ENCODE measurements around the gene GALNTL6. TPM values are rescaled to one million over a fixed set of nuclear protein-coding genes. Genes with fewer than 3 reads are reported as not detected.

Gene GALNTL6
- total and polyA plus RNA-seq, 2 donors (not counting 1 experiment from before 2014, with no cell fraction given) = not detected

DNA sequence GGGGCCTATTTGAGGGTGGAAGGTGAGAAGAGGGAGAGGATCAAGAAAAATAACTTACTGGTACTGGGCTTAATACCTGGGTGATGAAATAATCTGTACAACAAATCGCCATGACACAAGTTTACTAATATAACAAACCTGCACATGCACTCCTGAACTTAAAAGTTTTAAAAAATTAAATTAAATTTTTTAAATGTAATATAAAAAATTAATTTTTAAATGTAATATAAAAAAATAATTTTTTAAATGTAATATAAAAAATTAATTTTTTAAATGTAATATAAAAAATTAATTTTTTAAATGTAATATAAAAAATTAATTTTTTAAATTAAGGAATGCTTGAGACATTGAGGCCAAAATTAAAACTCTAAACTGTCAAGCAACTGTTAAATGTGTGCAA is 1231.1 kb downstream of the GALNTL6 start:
- Histone ChIP-seq H3K79me2 (ENCODE audit: control insufficient read depth, insufficient read depth, low read length) (no peaks in the 10 kb centered on the region), H3K4me3 (replicated peaks in 1 of 4; ENCODE audit: control extremely low read depth in 1 of 4, insufficient read depth in 1 of 4, low read depth in 3 of 4, low read length in 4 of 4) (no peak overlapping the region), H3K4me2 (ENCODE audit: extremely low read depth, insufficient read depth, low read length) (no peak overlapping the region), H3K9ac (ENCODE audit: insufficient read depth, low read length) (no peak overlapping the region), H3K9me3 (ENCODE audit: control insufficient read depth, insufficient read depth, low read depth, low read length) (no peaks in the 10 kb centered on the region), H2AFZ (ENCODE audit: low read length) (no peak overlapping the region), H4K20me1 (ENCODE audit: control insufficient read depth, extremely low read depth, insufficient read depth, low read length) (no peaks in the 10 kb centered on the region), H3K4me1 (ENCODE audit: control insufficient read depth, extremely low read depth, insufficient read depth, low read length) (no peaks in the 10 kb centered on the region), H3K27me3 (ENCODE audit: control insufficient read depth, insufficient read depth, low read length) (no peaks in the 10 kb centered on the region), H3K27ac (ENCODE audit: insufficient read depth, low read length) (no peak overlapping the region), H3K36me3 (ENCODE audit: control insufficient read depth, insufficient read depth, low read length) (no peaks in the 10 kb centered on the region)
- TF ChIP-seq, protein P1, sequence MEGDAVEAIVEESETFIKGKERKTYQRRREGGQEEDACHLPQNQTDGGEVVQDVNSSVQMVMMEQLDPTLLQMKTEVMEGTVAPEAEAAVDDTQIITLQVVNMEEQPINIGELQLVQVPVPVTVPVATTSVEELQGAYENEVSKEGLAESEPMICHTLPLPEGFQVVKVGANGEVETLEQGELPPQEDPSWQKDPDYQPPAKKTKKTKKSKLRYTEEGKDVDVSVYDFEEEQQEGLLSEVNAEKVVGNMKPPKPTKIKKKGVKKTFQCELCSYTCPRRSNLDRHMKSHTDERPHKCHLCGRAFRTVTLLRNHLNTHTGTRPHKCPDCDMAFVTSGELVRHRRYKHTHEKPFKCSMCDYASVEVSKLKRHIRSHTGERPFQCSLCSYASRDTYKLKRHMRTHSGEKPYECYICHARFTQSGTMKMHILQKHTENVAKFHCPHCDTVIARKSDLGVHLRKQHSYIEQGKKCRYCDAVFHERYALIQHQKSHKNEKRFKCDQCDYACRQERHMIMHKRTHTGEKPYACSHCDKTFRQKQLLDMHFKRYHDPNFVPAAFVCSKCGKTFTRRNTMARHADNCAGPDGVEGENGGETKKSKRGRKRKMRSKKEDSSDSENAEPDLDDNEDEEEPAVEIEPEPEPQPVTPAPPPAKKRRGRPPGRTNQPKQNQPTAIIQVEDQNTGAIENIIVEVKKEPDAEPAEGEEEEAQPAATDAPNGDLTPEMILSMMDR (conservative IDR thresholded peaks at IDR 0.05 in 1 of 2, IDR thresholded peaks at IDR 0.05 in 1 of 2; ENCODE audit: low read depth in 1 of 2, low read length in 2 of 2) = no peak
- no peak for TF ChIP-seq EZH2 (IDR thresholded peaks at IDR 0.05; ENCODE audit: low read length, missing control alignments)
- DNase-seq (ENCODE audit: low read depth in 2 of 2) = no peak

DNA sequence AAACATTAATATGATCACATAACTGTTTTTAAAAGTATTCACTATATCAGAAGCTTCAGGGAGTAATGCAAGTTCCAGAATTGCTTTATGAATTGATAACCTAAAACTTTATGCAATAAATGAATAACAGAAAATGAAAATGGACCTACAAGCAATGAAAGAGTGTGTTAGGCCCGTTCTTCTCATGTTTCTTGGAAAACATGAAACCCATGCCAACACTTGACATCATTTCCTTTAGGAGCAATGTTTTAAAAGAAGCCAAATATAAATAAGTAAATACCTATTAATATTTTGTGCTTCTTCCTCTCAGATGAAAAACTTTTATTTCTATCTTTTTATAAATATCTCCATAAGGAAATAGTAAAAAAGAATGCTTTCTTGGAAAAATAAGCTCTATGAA is 1232.4 kb downstream of the GALNTL6 start:
- H4K20me1 ChIP-seq (ENCODE audit: control insufficient read depth, extremely low read depth, insufficient read depth, low read length) = no peaks in the 10 kb centered on the region
- H3K36me3 ChIP-seq (ENCODE audit: control insufficient read depth, insufficient read depth, low read length) = no peaks in the 10 kb centered on the region
- H3K4me1 ChIP-seq (ENCODE audit: control insufficient read depth, extremely low read depth, insufficient read depth, low read length) = no peaks in the 10 kb centered on the region
- TF ChIP-seq, protein P1 (conservative IDR thresholded peaks at IDR 0.05 in 1 of 2, IDR thresholded peaks at IDR 0.05 in 1 of 2; ENCODE audit: low read depth in 1 of 2, low read length in 2 of 2) = no peak
- no peak for TF ChIP-seq EZH2 (IDR thresholded peaks at IDR 0.05; ENCODE audit: low read length, missing control alignments)
- no peaks in the 10 kb centered on the region for H3K79me2 ChIP-seq (ENCODE audit: control insufficient read depth, insufficient read depth, low read length)
- H3K9me3 ChIP-seq (ENCODE audit: control insufficient read depth, insufficient read depth, low read depth, low read length) = no peaks in the 10 kb centered on the region
- H3K4me2 ChIP-seq (ENCODE audit: extremely low read depth, insufficient read depth, low read length) = no peak overlapping the region
- no peak overlapping the region for H3K4me3 ChIP-seq (replicated peaks in 1 of 4; ENCODE audit: control extremely low read depth in 1 of 4, insufficient read depth in 1 of 4, low read depth in 3 of 4, low read length in 4 of 4)
- H2AFZ ChIP-seq (ENCODE audit: low read length) = no peak overlapping the region
- no peaks in the 10 kb centered on the region for H3K27me3 ChIP-seq (ENCODE audit: control insufficient read depth, insufficient read depth, low read length)
- no peak overlapping the region for H3K9ac ChIP-seq (ENCODE audit: insufficient read depth, low read length)
- no peak for DNase-seq (ENCODE audit: low read depth in 2 of 2)
- no peak overlapping the region for H3K27ac ChIP-seq (ENCODE audit: insufficient read depth, low read length)

DNA sequence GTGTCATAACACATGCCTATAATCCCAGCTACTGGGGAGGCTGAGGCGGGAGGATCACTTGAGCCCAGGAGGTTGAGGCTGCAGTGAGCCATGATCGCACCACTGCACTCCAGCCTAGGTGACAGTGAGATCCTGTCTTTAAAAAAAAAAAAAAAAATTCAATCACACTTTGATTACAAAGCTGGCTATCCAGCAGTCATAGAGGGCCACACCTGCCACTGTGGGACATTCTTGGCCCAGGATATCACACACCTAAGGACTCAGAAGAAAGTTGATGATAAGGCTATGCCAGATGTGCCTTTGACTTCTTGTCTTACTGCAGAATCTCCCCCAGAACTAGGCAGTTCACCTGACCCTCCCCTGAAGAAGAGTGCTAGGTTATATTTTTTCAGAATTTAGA is 1232.9 kb downstream of the GALNTL6 start:
- Histone ChIP-seq H3K79me2 (ENCODE audit: control insufficient read depth, insufficient read depth, low read length) (no peaks in the 10 kb centered on the region), H3K36me3 (ENCODE audit: control insufficient read depth, insufficient read depth, low read length) (no peaks in the 10 kb centered on the region), H3K9ac (ENCODE audit: insufficient read depth, low read length) (no peak overlapping the region), H2AFZ (ENCODE audit: low read length) (no peak overlapping the region), H3K27me3 (ENCODE audit: control insufficient read depth, insufficient read depth, low read length) (no peaks in the 10 kb centered on the region), H3K4me3 (replicated peaks in 1 of 4; ENCODE audit: control extremely low read depth in 1 of 4, insufficient read depth in 1 of 4, low read depth in 3 of 4, low read length in 4 of 4) (no peak overlapping the region), H3K9me3 (ENCODE audit: control insufficient read depth, insufficient read depth, low read depth, low read length) (no peaks in the 10 kb centered on the region), H3K4me2 (ENCODE audit: extremely low read depth, insufficient read depth, low read length) (no peak overlapping the region), H3K4me1 (ENCODE audit: control insufficient read depth, extremely low read depth, insufficient read depth, low read length) (no peaks in the 10 kb centered on the region), H4K20me1 (ENCODE audit: control insufficient read depth, extremely low read depth, insufficient read depth, low read length) (no peaks in the 10 kb centered on the region), H3K27ac (ENCODE audit: insufficient read depth, low read length) (no peak overlapping the region)
- TF ChIP-seq, protein P1 (conservative IDR thresholded peaks at IDR 0.05 in 1 of 2, IDR thresholded peaks at IDR 0.05 in 1 of 2; ENCODE audit: low read depth in 1 of 2, low read length in 2 of 2) = no peak
- no peak for TF ChIP-seq EZH2 (IDR thresholded peaks at IDR 0.05; ENCODE audit: low read length, missing control alignments)
- DNase-seq (ENCODE audit: low read depth in 2 of 2) = no peak
